K562 (cell line): Measurements from ENCODE around the gene KCND3. TPM values are rescaled to one million over a fixed set of nuclear protein-coding genes. Genes with fewer than 3 reads are reported as not detected.

Experiments
- ATAC-seq: fragments of 200-7000 bp; cut with Tn5 transposase; 3 replicates; pipeline ENCODE4 v1.9.1; 2020; ENCODE audit warnings: moderate library complexity
- BruUV-seq: library from RNA; stranded (reverse); fragments of 400-500 nt; replicated peaks from 2 replicates; lab custom pipeline; 2021; lab: Mats Ljungman, UMichigan
- CTCF ChIA-PET: fragments of 300-600 bp; formaldehyde crosslinking; extraction: SDS; loops from one replicate; lab custom pipeline; 2021; ENCODE audit warnings: low intra/inter-chr PET ratio; lab: Yijun Ruan, JAX
- POLR2A ChIA-PET: fragments of 300-600, 350-650 bp; sonication (Branson Sonifier 250); formaldehyde crosslinking; extraction: SDS; loops from one replicate; lab custom pipeline; 2021; ENCODE audit warnings: antibody characterized with exemption, inconsistent platforms; lab: Yijun Ruan, JAX
- DNase-seq, 4 experiments: peaks; one replicate each; pipeline versions ENCODE4 v3.0.0 to v3.0.0-alpha.2; 2011 to 2018; ENCODE audit warnings: low spot score in 3 of 4, mixed read lengths in 3 of 4; ENCODE audit errors: extremely low read depth in 1 of 4
- FAIRE-seq: peaks from 2 replicates; lab custom pipeline; 2011; peaks lifted over from hg19 to GRCh38; lab: Jason Lieb, UNC
- H2AFZ ChIP-seq: 2 replicates; pipeline ENCODE4 v1.6.0; 2011; ENCODE audit warnings: low read depth, low read length, control low read depth, inconsistent platforms
- H3K27ac ChIP-seq: fragments of 200-600 bp; 3 replicates; pipeline ENCODE4 v1.8.0; 2011; ENCODE audit warnings: low read depth, mild to moderate bottlenecking, control low read depth, inconsistent platforms, low read length, moderate library complexity, mixed read lengths; ENCODE audit errors: extremely low read depth
- H3K27me3 ChIP-seq, 2 experiments: fragments of 300-600 bp in 1 of 2; 2 replicates in 1 of 2; 3 replicates in 1 of 2; pipeline versions ENCODE4 v1.6.0 to v1.8.0; 2011; ENCODE audit warnings: inconsistent platforms in 2 of 2, low read length in 2 of 2, mild to moderate bottlenecking in 1 of 2, mixed read lengths in 1 of 2, moderate library complexity in 1 of 2; ENCODE audit not compliant: control insufficient read depth in 2 of 2, insufficient read depth in 2 of 2
- H3K36me3 ChIP-seq: fragments of 300-600 bp; 3 replicates; pipeline ENCODE4 v1.8.0; 2011; ENCODE audit warnings: mild to moderate bottlenecking, low read length, inconsistent platforms; ENCODE audit not compliant: control insufficient read depth, insufficient read depth
- H3K4me1 ChIP-seq, 2 experiments: fragments of 200-600 bp in 1 of 2; replicated peaks in 1 of 2; 2 replicates in 1 of 2; 3 replicates in 1 of 2; pipeline versions ENCODE4 v1.5.1 to v1.8.0; 2011; ENCODE audit warnings: inconsistent platforms in 2 of 2, low read length in 2 of 2, mild to moderate bottlenecking in 1 of 2, mixed read lengths in 1 of 2, moderate library complexity in 1 of 2; ENCODE audit not compliant: control insufficient read depth in 2 of 2, insufficient read depth in 2 of 2
- H3K4me2 ChIP-seq: 2 replicates; pipeline ENCODE4 v1.6.1; 2011; ENCODE audit warnings: low read length, control low read depth, inconsistent platforms, mixed read lengths; ENCODE audit not compliant: insufficient read depth
- H3K4me3 ChIP-seq: fragments of 200-600 bp; sonication (generic), shearing (Covaris generic); 2 replicates; pipeline ENCODE4 v1.5.1; 2016; ENCODE audit warnings: control low read depth, inconsistent platforms
- H3K79me2 ChIP-seq: fragments of 200-600 bp; 3 replicates; pipeline ENCODE4 v1.8.0; 2011; ENCODE audit warnings: low read length, inconsistent platforms; ENCODE audit not compliant: control insufficient read depth, insufficient read depth
- H3K9ac ChIP-seq, 2 experiments: 2 replicates each; pipeline versions ENCODE4 v1.6.0 to v1.6.1; 2011; ENCODE audit warnings: low read depth in 2 of 2, low read length in 2 of 2, control low read depth in 1 of 2, inconsistent platforms in 1 of 2, mild to moderate bottlenecking in 1 of 2, mixed read lengths in 1 of 2; ENCODE audit not compliant: insufficient read depth in 1 of 2
- H3K9me1 ChIP-seq: one replicate; pipeline ENCODE4 v1.6.0; 2011; ENCODE audit warnings: inconsistent platforms, mild to moderate bottlenecking, low read length, moderate library complexity; ENCODE audit not compliant: control insufficient read depth, insufficient read depth
- H3K9me3 ChIP-seq: replicated peaks from 2 replicates; pipeline ENCODE4 v1.5.1; 2011; ENCODE audit warnings: low read depth, low read length, inconsistent platforms; ENCODE audit not compliant: control insufficient read depth, insufficient read depth
- H4K20me1 ChIP-seq: replicated peaks from 2 replicates; pipeline ENCODE4 v1.6.1; 2011; ENCODE audit warnings: low read length, inconsistent platforms, mixed read lengths; ENCODE audit not compliant: control insufficient read depth, insufficient read depth
- GATAD2B ChIP-seq: fragments of 450-650 bp; IDR thresholded peaks from 2 replicates; pipeline ENCODE4 v1.6.1; 2017; ENCODE audit warnings: mild to moderate bottlenecking, borderline replicate concordance
- ZBTB26 ChIP-seq: fragments of 450-650 bp; formaldehyde crosslinking; IDR thresholded peaks from 2 replicates; pipeline ENCODE4 v1.4.0; 2022; ENCODE audit warnings: missing genetic modification characterization
- ZNF318 ChIP-seq, 2 experiments: fragments of 450-650 bp; IDR thresholded peaks; 2 replicates each; pipeline ENCODE4 v1.6.1; 2016; ENCODE audit warnings: mild to moderate bottlenecking in 2 of 2, borderline replicate concordance in 1 of 2, low read depth in 1 of 2, moderate library complexity in 1 of 2
- WGBS: fragments of 100-300 bp; shearing (Covaris generic); methylation state at CpG from one replicate; pipeline ENCODE4 v1.1.6; 2016; ENCODE audit warnings: low coverage, mixed read lengths; ENCODE audit not compliant: insufficient coverage; ENCODE audit errors: missing lambda C conversion rate; 5-methylcytosine and 5-hydroxymethylcytosine counted together
- in situ Hi-C: fragments of 300-500 bp; cut with MboI; formaldehyde crosslinking; loops from 4 replicates; pipeline ENCODE4 v1.15.0; 2018; ENCODE audit warnings: inconsistent platforms, mixed read lengths
- intact Hi-C: fragments of 100-400 bp; cut with micrococcal nuclease; formaldehyde crosslinking; loops from 2 replicates; pipeline ENCODE4 v1.14.2; 2022
- polyA plus RNA-seq, 8 experiments: library from polyadenylated mRNA; depleted of rRNA in 4 of 8; stranded (reverse) in 5 of 8; unstranded in 3 of 8; fragments of >200 nt; fragmentation: Nextera tagmentation in 2 of 8; fragmentation: Illumina TruSeq in 1 of 8; extraction: Ambion mirVana in 2 of 8; extraction: Trizol in 1 of 8; gene quantifications; 2 replicates each; pipeline versions ENCODE4 v1.2.1 to v1.2.3, GENCODE V29; 2011 to 2014; ENCODE audit warnings: inconsistent platforms in 1 of 8, missing spikeins in 1 of 8
- total RNA-seq, 7 experiments: library from RNA; depleted of rRNA in 6 of 7; stranded (reverse); fragments of >200 nt in 6 of 7; fragmentation: Illumina TruSeq in 2 of 7; extraction: Trizol in 2 of 7; gene quantifications; 2 replicates each; pipeline versions ENCODE4 v1.2.1 to v1.2.3, GENCODE V29; 2011 to 2021; ENCODE audit warnings: low replicate concordance in 1 of 7

Gene KCND3
- total and polyA plus RNA-seq, 9 of the 15 experiments (the other 6 are each of a cell fraction or from before 2014, with no cell fraction given), result not detected

- H3K27me3 ChIP-seq, result peaks cover 2 to 20% of the 10 kb centered on the region in 2 experiments; a peak in 2 of 5 replicates
- in situ Hi-C loops, result no loop called here
- WGBS, result 4% methylated on average over 3 of the region's 3 CpGs
Observed at GRCh38 chr1:111825217-111825616, 164.3 kb downstream of the KCND3 start.

More at GRCh38 chr1:111825217-111825616, 164.3 kb downstream of the KCND3 start:
- Histone ChIP-seq H3K4me1 (no peaks in the 10 kb centered on the region), H3K9me3 (no peaks in the 10 kb centered on the region), H2AFZ (no peak overlapping the region), H3K36me3 (no peaks in the 10 kb centered on the region), H4K20me1 (no peaks in the 10 kb centered on the region), H3K27ac (no peak overlapping the region), H3K9me1 (no peaks in the 10 kb centered on the region), H3K79me2 (no peaks in the 10 kb centered on the region), H3K4me2 (no peak overlapping the region), H3K4me3 (no peak overlapping the region), H3K9ac (no peak overlapping the region)
- DNase-seq, result no peak
- ChIA-PET CTCF (no interaction called here), POLR2A (no interaction called here)
- TF ChIP-seq GATAD2B (no peak), ZNF318 (IDR thresholded peaks at IDR 0.05; ENCODE audit: borderline replicate concordance in 1 of 2, low read depth in 1 of 2) (no peak), ZBTB26 (CRISPR knock-in tag) (no peak)
- no peak for FAIRE-seq
- intact Hi-C loops, result no loop called here
- no peak for ATAC-seq
- no TSS peak for BruUV-seq
